NCI-H1930 (cell line): ENCODE data around the gene DHRS13.
A peak's percentile ranks its signal among the peaks of the same experiment; 100 is the strongest.
"Not testable (repeated sequence)": the region's sequence is repeated elsewhere in the genome, so short reads cannot be mapped to it uniquely, and the experiment has no call there.

Source experiments
- DNase-seq, 2 experiments: peaks; one replicate each; lab custom pipeline; 2025; lab: John Stamatoyannopoulos, UW

DHRS13 gene

GRCh38 chr17:28935744-28936460, 33.0 kb upstream of the DHRS13 start:
- DNase-seq: no peak

DNA sequence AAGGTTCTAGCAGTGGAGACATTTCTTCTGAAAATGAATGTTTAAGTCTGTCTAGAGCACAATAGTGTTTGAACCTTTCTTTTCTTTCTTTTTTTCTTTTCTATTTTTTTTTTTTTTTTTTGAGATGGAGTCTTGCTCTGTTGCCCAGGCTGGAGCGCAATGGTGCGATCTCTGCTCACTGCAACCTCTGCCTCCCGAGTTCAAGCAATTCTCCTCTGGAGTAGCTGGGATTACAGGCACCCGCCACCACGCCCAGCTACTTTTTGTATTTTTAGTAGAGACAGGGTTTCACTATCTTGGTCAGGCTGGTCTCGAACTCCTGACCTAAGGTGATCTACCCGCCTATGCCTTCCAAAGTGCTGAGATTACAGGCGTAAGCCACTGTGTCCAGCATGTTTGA, 31.6 kb upstream of the DHRS13 start:
- DNase-seq: not testable (repeated sequence)

DNA sequence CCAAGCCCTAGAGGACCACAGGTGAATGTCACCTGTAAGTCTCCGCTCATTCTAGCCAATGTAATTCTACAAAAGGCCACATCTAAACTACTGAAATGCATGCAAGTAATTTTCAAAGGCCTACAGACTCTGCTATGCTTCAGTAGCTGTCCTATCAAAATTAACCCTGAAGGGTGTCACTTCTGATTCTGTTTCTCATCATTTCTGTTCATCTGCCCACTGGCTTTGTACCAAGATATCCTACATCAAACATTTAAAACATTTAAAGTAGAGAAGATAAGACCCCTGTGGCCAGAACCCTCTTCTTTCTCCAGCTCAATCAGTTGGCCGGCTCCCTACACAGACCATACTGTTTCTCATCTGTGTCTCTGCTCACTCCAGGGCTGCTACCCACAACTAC, 26.9 kb upstream of the DHRS13 start:
- no peak for DNase-seq

DNA sequence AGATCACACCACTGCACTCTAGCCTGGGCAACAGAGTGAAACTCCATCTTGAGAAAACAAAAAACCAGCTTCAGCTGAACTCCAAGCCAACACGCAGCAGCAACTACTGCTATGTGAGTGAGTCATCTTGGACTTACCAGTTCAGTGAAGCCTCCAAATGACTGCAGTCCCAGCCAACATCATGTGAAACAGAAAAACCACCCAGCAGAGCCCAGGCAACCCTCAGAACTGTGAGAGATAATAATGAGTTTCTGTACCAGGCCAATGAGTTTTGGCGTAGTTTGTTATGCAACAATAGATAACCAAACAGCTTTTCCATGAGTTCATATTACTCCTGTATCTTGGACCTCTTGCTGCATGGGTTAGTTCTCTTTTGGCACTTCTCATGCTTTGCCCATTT, 25.2 kb upstream of the DHRS13 start:
- DNase-seq: no peak

- DNase-seq: no peak
These were observed 23.9 kb upstream of the DHRS13 start for GRCh38 chr17:28926786-28927185.

- no peak for DNase-seq
These were observed 23.5 kb upstream of the DHRS13 start for GRCh38 chr17:28926366-28926765.

DNA sequence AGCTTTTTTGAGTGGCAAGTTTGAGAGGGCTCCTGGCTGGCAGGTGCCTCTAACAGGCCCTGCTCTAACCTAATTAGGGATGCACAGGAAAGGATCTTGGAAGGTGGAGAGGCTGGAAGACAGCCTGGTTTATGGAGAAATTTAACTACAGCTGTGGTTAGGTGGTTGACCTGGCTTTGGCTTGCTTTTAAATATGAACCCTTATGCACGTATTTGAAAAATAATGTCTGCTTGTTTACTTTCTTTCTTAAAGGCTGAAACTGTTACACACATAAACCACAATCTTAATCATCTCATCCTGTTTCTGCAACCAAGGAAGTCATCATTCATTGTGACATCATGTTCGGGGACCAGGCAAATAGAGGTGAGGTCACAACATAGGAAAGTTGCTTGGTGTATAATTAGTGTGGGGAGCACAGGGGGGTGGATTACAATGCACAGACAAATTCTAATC, 23.1 kb upstream of the DHRS13 start:
- no peak for DNase-seq

GRCh38 chr17:28920201-28920600, 17.3 kb upstream of the DHRS13 start:
- DNase-seq: no peak

GRCh38 chr17:28918295-28918694, 15.4 kb upstream of the DHRS13 start:
- no peak for DNase-seq

DNA sequence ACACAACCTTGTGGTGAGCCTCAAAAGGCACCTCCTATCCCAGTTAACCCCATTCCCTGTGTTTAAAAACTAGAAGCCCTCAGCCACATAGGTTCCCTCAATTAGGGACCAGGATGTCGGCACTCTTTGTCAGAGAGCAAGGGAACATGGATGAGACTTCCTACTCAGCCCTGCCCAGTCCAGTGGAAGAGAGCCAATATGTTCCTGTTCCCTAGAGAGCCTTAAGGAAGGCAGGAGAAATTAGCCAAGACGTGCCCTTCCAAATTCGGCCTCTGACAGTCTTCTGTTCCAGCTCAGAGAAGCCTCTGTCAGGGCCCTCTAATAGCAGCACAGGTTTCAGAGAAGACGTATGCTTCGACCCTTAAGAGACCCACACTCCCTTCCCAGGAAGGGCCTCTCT, 14.6 kb upstream of the DHRS13 start:
- DNase-seq: no peak

GRCh38 chr17:28917029-28917428, 14.2 kb upstream of the DHRS13 start:
- no peak for DNase-seq

- peak in 1 of 2 experiments; percentile 6 for DNase-seq
These were observed 13.5 kb upstream of the DHRS13 start for GRCh38 chr17:28916302-28916934.

DNA sequence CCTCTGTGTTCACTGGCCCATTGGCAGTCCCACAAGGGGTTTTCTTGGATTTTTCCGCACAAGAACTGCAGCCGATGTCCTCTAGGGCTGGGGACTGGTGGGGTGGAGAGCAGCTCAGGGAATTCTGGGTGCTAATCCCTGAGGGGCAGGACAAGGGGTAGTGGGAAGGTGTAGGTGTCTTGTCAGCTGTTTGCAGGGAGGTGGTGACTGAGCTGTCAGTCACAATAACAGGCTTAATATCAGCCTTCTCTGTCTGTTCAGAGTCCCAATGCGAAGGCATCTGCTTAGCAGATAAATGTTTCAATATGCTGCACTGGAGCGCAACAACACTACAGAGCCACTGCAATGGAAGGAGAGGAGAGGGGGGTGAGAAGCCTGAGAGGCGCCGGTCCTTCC, 10.1 kb upstream of the DHRS13 start:
- DNase-seq: no peak

- DNase-seq: no peak
These were observed 9.5 kb upstream of the DHRS13 start for GRCh38 chr17:28912281-28912937.

GRCh38 chr17:28911411-28912045, 8.6 kb upstream of the DHRS13 start:
- no peak for DNase-seq

- DNase-seq: no peak
These were observed 7.7 kb upstream of the DHRS13 start for GRCh38 chr17:28910534-28910933.

GRCh38 chr17:28908640-28909167, 5.8 kb upstream of the DHRS13 start:
- DNase-seq: no peak

DNA sequence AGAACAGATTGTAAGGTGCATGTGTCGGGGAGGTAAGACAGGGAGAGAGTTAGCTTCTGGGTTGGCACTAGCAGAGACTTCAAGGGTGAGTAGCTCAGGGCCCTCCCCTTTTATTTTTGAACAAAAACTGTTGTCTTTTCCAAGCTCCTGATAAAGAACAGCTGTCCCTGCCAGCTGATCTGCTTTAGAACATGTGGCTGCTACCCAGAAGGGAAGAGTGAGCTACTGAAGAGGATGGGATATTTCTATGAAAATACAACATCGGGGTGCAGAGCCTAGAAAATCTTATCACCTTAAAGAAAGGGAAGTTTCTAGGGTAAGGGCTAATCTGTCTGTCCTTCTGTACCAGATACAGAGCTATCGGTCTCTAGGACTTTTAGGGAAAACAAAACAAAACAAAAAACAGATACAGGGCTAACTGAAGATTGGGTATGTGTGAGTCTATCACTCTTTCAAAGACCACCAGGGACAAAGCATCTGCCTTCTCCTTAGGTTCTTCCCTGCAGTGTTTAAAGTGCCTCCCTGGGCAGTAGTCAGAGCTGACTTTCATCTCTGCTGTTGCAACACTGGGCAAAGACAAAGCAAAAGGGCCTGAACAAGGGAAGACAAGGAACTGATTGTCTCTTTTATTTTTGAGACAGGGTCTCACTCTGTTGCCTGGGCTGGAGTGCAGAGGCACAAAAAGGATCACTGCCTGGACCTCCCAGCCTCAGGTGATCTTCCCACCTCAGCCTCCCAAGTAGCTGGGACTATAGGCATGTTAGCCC, 5.0 kb upstream of the DHRS13 start:
- no peak for DNase-seq

DNA sequence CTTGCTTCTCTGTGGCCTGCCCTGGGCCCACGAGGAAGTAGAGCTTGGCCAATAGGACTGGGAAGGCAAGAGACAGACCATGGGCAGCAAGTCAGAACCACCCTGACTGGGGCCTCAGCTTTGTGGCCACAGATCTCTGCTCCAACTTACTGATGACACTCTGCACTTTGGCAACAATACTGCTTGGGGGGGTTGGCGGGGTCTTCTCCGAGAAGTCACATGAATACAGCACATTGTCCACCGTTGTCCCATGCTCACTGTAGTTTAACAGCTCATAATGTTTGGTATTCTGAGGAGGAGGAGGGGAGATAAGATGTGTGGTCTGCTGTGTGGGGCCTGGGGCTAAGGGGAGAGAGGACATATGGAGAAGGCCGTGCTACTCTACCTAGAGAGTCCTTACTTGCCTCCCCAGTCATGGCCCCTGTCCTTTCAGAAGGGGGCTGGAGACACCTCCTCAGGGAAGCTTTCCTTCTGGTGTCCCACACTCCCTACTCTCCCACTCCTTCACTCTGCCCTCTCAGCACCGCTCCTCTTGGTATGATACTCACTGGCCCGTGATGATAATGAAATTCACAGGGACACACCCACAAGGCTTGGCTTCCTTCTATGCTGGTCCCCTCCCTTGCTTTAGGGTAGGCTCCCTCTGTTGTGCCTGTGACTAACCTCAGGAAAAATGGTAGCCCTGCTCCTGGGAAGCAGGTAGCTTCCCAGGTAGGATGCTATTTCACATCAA, 4.0 kb upstream of the DHRS13 start:
- DNase-seq: no peak

DNA sequence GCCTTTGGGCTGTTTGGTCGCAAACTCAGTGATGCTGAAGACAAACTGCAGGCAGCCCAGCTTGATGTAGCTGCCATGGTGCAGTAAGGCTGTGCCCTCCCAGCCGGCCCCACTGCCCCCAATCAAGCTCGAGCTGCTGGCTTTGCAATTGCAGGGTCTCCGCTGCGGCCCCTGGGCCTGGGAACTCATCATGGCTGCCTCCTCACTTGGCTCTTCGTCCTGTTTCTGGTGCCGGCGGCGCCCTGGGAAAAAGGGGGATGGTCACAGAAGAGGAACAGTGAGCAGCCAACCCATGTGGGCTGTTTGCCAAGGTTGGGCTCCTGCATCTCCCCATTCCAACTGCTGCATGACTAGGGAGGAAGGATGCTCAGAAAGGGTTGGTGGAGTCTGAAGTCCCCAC, 3.4 kb upstream of the DHRS13 start:
- DNase-seq: no peak

GRCh38 chr17:28904800-28905199, 1.9 kb upstream of the DHRS13 start:
- DNase-seq: no peak
